CD4-positive, CD25-positive, alpha-beta regulatory T cell (primary cell): ENCODE measurements around the gene ARHGEF18. TPM values are rescaled to one million over a fixed set of nuclear protein-coding genes. Genes with fewer than 3 reads are reported as not detected.

ENCODE experiments used
- ATAC-seq, 2 donors: fragments of 150-1000 bp; cut with Tn5 transposase; one replicate each; pipeline ENCODE4 v1.10.0; 2021; ENCODE audit warnings: low read depth in 2 of 2, moderate number of reproducible peaks in 2 of 2, moderate library complexity in 1 of 2
- DNase-seq, 3 donors: peaks; one replicate each; pipeline versions ENCODE4 v3.0.0 to v3.0.0-alpha.2; 2012 to 2022; ENCODE audit warnings: mixed read lengths in 1 of 3
- H3K27ac ChIP-seq: one replicate; pipeline ENCODE4 v1.7.0; 2013; ENCODE audit warnings: mild to moderate bottlenecking, low read length; ENCODE audit not compliant: insufficient read depth, poor library complexity, severe bottlenecking
- H3K27me3 ChIP-seq: one replicate; pipeline ENCODE4 v1.7.0; 2013; ENCODE audit warnings: low read length; ENCODE audit not compliant: control insufficient read depth, insufficient read depth
- H3K36me3 ChIP-seq: one replicate; pipeline ENCODE4 v1.7.0; 2013; ENCODE audit warnings: mild to moderate bottlenecking, low read length, moderate library complexity; ENCODE audit not compliant: control insufficient read depth, insufficient read depth
- H3K4me1 ChIP-seq: 2 replicates; pipeline ENCODE4 v1.7.0; 2013; ENCODE audit warnings: mild to moderate bottlenecking, low read length; ENCODE audit not compliant: insufficient read depth, control insufficient read depth, poor library complexity, severe bottlenecking
- H3K4me3 ChIP-seq: one replicate; pipeline ENCODE4 v1.7.0; 2013; ENCODE audit warnings: low read depth, mild to moderate bottlenecking, low read length, moderate library complexity
- H3K9me3 ChIP-seq, 2 experiments: 1 replicate in 1 of 2; 2 replicates in 1 of 2; pipeline ENCODE4 v1.7.0; 2013; ENCODE audit warnings: low read length in 2 of 2, mild to moderate bottlenecking in 1 of 2, moderate library complexity in 1 of 2; ENCODE audit not compliant: control insufficient read depth in 2 of 2
- H3K27ac Mint-ChIP-seq, 3 donors: one replicate each; pipeline ENCODE4 v1.8.0; 2020 to 2022; ENCODE audit warnings: mild to moderate bottlenecking in 3 of 3, mixed read lengths in 3 of 3, moderate library complexity in 2 of 3
- H3K27me3 Mint-ChIP-seq: one replicate; pipeline ENCODE4 v1.8.0; 2022; ENCODE audit warnings: mild to moderate bottlenecking, mixed read lengths
- H3K36me3 Mint-ChIP-seq: one replicate; pipeline ENCODE4 v1.8.0; 2020; ENCODE audit warnings: mixed read lengths
- H3K4me1 Mint-ChIP-seq, 4 donors: one replicate each; pipeline ENCODE4 v1.8.0; 2020 to 2022; ENCODE audit warnings: mixed read lengths in 4 of 4, mild to moderate bottlenecking in 1 of 4
- H3K4me3 Mint-ChIP-seq, 4 donors: one replicate each; pipeline ENCODE4 v1.8.0; 2020 to 2022; ENCODE audit warnings: mild to moderate bottlenecking in 4 of 4, mixed read lengths in 4 of 4, moderate library complexity in 3 of 4
- H3K9me3 Mint-ChIP-seq, 7 donors: one replicate each; pipeline ENCODE4 v1.8.0; 2020 to 2022; ENCODE audit warnings: mixed read lengths in 7 of 7, mild to moderate bottlenecking in 3 of 7, moderate library complexity in 2 of 7
- polyA plus RNA-seq, 4 donors: library from polyadenylated mRNA; unstranded; fragments of 300-500 nt; fragmentation: Illumina TruSeq; gene quantifications; one replicate each; pipeline ENCODE4 v1.2.3, GENCODE V29; 2021
- total RNA-seq: library from RNA; stranded (reverse); gene quantifications from one replicate; pipeline ENCODE4 v1.2.3, GENCODE V29; 2022

ARHGEF18 gene
- total and polyA plus RNA-seq, 5 donors from 2014 or later, result 2.5 to 155 (median 4.6) TPM

- Mint-ChIP-seq H3K9me3 (no peaks in the 10 kb centered on the region), H3K4me3 (no peak overlapping the region), H3K27me3 (no peaks in the 10 kb centered on the region)
Observed at GRCh38 chr19:7376151-7376852, 27.6 kb downstream of the ARHGEF18 start.

GRCh38 chr19:7377196-7377595, 28.5 kb downstream of the ARHGEF18 start:
- no peaks in the 10 kb centered on the region for H3K27me3 Mint-ChIP-seq
- H3K4me1 Mint-ChIP-seq, result peaks cover 6 to 10% (median 8%) of the 10 kb centered on the region in 4 donors
- peak overlapping the region in 1 of 3 donors; percentile 83 for H3K27ac Mint-ChIP-seq
- Histone ChIP-seq H3K27ac (no peak overlapping the region), H3K9me3 (no peaks in the 10 kb centered on the region), H3K4me1 (no peaks in the 10 kb centered on the region), H3K4me3 (no peak overlapping the region), H3K36me3 (peaks cover 86% of the 10 kb centered on the region), H3K27me3 (no peaks in the 10 kb centered on the region)
- H3K4me3 Mint-ChIP-seq, result no peak overlapping the region
- H3K36me3 Mint-ChIP-seq, result peaks cover 31% of the 10 kb centered on the region
- ATAC-seq (no peak), DNase-seq (no peak)
- no peaks in the 10 kb centered on the region for H3K9me3 Mint-ChIP-seq

More at GRCh38 chr19:7376151-7376852, 27.6 kb downstream of the ARHGEF18 start:
- no peak overlapping the region for H3K4me3 ChIP-seq
- no peak for ATAC-seq
- H3K9me3 ChIP-seq, result no peaks in the 10 kb centered on the region
- no peaks in the 10 kb centered on the region for H3K27me3 ChIP-seq
- no peak for DNase-seq
- H3K36me3 ChIP-seq, result peaks cover 88% of the 10 kb centered on the region
- peak overlapping the region in 1 of 3 donors; percentile 63 for H3K27ac Mint-ChIP-seq
- no peak overlapping the region for H3K27ac ChIP-seq
- no peaks in the 10 kb centered on the region for H3K4me1 ChIP-seq
- peaks cover 37% of the 10 kb centered on the region for H3K36me3 Mint-ChIP-seq
- H3K4me1 Mint-ChIP-seq, result peaks cover 6 to 12% (median 8%) of the 10 kb centered on the region in 4 donors

- H3K27me3 Mint-ChIP-seq, result no peaks in the 10 kb centered on the region
- H3K9me3 ChIP-seq, result no peaks in the 10 kb centered on the region
- peaks cover 33% of the 10 kb centered on the region for H3K36me3 Mint-ChIP-seq
- no peaks in the 10 kb centered on the region for H3K9me3 Mint-ChIP-seq
- DNase-seq, result no peak
- no peaks in the 10 kb centered on the region for H3K27me3 ChIP-seq
- H3K27ac Mint-ChIP-seq, result peak overlapping the region in 2 of 3 donors; percentile 15 to 86
- H3K4me1 Mint-ChIP-seq, result peaks cover 6 to 23% (median 17%) of the 10 kb centered on the region in 4 donors
- no peak overlapping the region for H3K27ac ChIP-seq
- H3K4me3 ChIP-seq, result no peak overlapping the region
- ATAC-seq, result no peak
- H3K4me1 ChIP-seq, result peaks cover under 1% of the 10 kb centered on the region
- no peak overlapping the region for H3K4me3 Mint-ChIP-seq
- H3K36me3 ChIP-seq, result peaks cover 83% of the 10 kb centered on the region
Observed at GRCh38 chr19:7381073-7381390, 32.3 kb downstream of the ARHGEF18 start.

GRCh38 chr19:7382694-7383093, 34.0 kb downstream of the ARHGEF18 start:
- DNase-seq (no peak), ATAC-seq (no peak)
- Histone ChIP-seq H3K36me3 (peaks cover 77% of the 10 kb centered on the region), H3K9me3 (no peaks in the 10 kb centered on the region), H3K4me1 (peaks cover 14% of the 10 kb centered on the region), H3K27ac (no peak overlapping the region), H3K27me3 (no peaks in the 10 kb centered on the region), H3K4me3 (no peak overlapping the region)
- Mint-ChIP-seq H3K4me3 (peak overlapping the region in 1 of 4 donors; percentile 3), H3K27me3 (no peaks in the 10 kb centered on the region), H3K27ac (no peak overlapping the region), H3K4me1 (peaks cover 6 to 40% (median 23%) of the 10 kb centered on the region in 4 donors), H3K36me3 (peaks cover 33% of the 10 kb centered on the region), H3K9me3 (no peaks in the 10 kb centered on the region)

- H3K27me3 Mint-ChIP-seq, result no peaks in the 10 kb centered on the region
- Histone ChIP-seq H3K4me3 (no peak overlapping the region), H3K27ac (no peak overlapping the region), H3K4me1 (peaks cover 14% of the 10 kb centered on the region), H3K27me3 (no peaks in the 10 kb centered on the region), H3K9me3 (no peaks in the 10 kb centered on the region), H3K36me3 (peaks cover 77% of the 10 kb centered on the region)
- peak overlapping the region in 1 of 4 donors; percentile 38 for H3K4me3 Mint-ChIP-seq
- no peaks in the 10 kb centered on the region for H3K9me3 Mint-ChIP-seq
- H3K4me1 Mint-ChIP-seq, result peaks cover 6 to 42% (median 25%) of the 10 kb centered on the region in 4 donors
- DNase-seq (no peak), ATAC-seq (no peak)
- H3K27ac Mint-ChIP-seq, result peak overlapping the region in 2 of 3 donors; percentile 48 to 65
- H3K36me3 Mint-ChIP-seq, result peaks cover 33% of the 10 kb centered on the region
Observed at GRCh38 chr19:7383284-7383683, 34.5 kb downstream of the ARHGEF18 start.

DNA sequence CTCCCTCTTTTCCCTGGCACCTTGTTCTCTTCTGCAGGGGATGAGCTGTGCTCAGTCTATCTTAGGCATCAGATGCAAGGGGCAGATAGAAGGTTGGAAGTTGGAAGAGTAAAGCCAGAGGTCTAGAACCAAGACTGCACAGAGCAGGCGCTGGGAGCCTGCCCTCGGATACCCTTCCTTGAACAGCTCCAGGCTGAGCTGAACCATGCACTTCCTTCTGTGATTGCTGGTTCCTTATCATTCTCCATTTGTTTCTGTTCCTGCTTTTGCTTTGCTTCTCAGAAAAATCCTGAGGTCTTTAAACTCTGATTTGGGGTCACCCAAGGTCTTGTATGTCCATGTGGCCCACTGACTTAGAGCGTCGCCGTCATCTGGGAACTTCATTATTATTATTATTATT, 36.3 kb downstream of the ARHGEF18 start:
- no peak for DNase-seq
- peaks cover 14% of the 10 kb centered on the region for H3K4me1 ChIP-seq
- H3K27ac ChIP-seq, result no peak overlapping the region
- Mint-ChIP-seq H3K4me3 (peak overlapping the region in 1 of 4 donors; percentile 21), H3K4me1 (peaks cover 6 to 40% (median 23%) of the 10 kb centered on the region in 4 donors), H3K27ac (peak overlapping the region in 1 of 3 donors; percentile 79), H3K9me3 (no peaks in the 10 kb centered on the region), H3K27me3 (no peaks in the 10 kb centered on the region), H3K36me3 (peaks cover 29% of the 10 kb centered on the region)
- no peaks in the 10 kb centered on the region for H3K27me3 ChIP-seq
- no peak for ATAC-seq
- H3K4me3 ChIP-seq, result no peak overlapping the region
- peaks cover 74% of the 10 kb centered on the region for H3K36me3 ChIP-seq
- H3K9me3 ChIP-seq, result no peaks in the 10 kb centered on the region

DNA sequence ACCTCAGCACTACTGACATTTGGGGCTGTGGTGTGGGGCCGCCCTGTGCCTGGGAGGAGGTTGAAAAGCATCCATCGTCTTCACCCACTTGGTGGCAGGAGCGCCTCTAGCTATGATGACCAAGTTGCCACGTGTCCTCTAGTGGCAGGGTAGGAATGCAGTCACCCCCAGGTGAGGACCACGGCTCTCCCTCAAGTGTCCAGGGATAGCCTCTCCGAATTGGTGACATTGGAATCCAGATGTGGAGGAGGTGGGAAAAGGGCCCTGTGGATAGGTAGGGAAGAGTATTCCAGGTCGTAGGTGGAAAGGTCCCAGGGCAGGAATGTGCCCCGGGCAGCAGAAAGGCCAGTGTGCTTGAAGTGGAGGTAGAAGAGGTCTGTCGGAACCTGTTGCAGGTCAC, 37.6 kb downstream of the ARHGEF18 start:
- peak overlapping the region; percentile 19 to 74 (median 43) for H3K4me3 Mint-ChIP-seq
- peak overlapping the region; percentile 32 to 74 (median 49) for H3K27ac Mint-ChIP-seq
- H3K4me1 ChIP-seq, result peaks cover 14% of the 10 kb centered on the region
- no peaks in the 10 kb centered on the region for H3K27me3 Mint-ChIP-seq
- ATAC-seq (no peak), DNase-seq (no peak)
- H3K36me3 Mint-ChIP-seq, result peaks cover 25% of the 10 kb centered on the region
- H3K27ac ChIP-seq, result peak overlapping the region; percentile 60
- no peaks in the 10 kb centered on the region for H3K9me3 ChIP-seq
- no peaks in the 10 kb centered on the region for H3K9me3 Mint-ChIP-seq
- H3K36me3 ChIP-seq, result peaks cover 79% of the 10 kb centered on the region
- H3K4me3 ChIP-seq, result no peak overlapping the region
- peaks cover 0 to 40% (median 20%) of the 10 kb centered on the region in 4 donors for H3K4me1 Mint-ChIP-seq
- no peaks in the 10 kb centered on the region for H3K27me3 ChIP-seq

- Mint-ChIP-seq H3K4me1 (peaks cover 0 to 42% (median 22%) of the 10 kb centered on the region in 4 donors), H3K9me3 (no peaks in the 10 kb centered on the region), H3K27ac (peak overlapping the region; percentile 46 to 92 (median 49)), H3K27me3 (no peaks in the 10 kb centered on the region), H3K36me3 (peaks cover 29% of the 10 kb centered on the region), H3K4me3 (peak overlapping the region in 3 of 4 donors; percentile 19 to 69 (median 58))
- ATAC-seq (no peak), DNase-seq (no peak)
- Histone ChIP-seq H3K9me3 (no peaks in the 10 kb centered on the region), H3K27me3 (no peaks in the 10 kb centered on the region), H3K4me3 (no peak overlapping the region), H3K27ac (peak overlapping the region; percentile 60), H3K4me1 (peaks cover 14% of the 10 kb centered on the region), H3K36me3 (peaks cover 81% of the 10 kb centered on the region)
Observed at GRCh38 chr19:7386769-7387168, 38.0 kb downstream of the ARHGEF18 start.
